Lower lobe of right lung (tissue), 2 donors: Measurements from ENCODE around the gene RNF181. TPM values are rescaled to one million over a fixed set of nuclear protein-coding genes. Genes with fewer than 3 reads are reported as not detected.
"Not testable (repeated sequence)": the region's sequence is repeated elsewhere in the genome, so short reads cannot be mapped to it uniquely, and the experiment has no call there.

Experiments
- ATAC-seq, 2 donors: fragments of 200-7000 bp; cut with Tn5 transposase; one replicate each; pipeline ENCODE4 v1.9.1; 2020 to 2022; ENCODE audit warnings: mild to moderate bottlenecking in 2 of 2, moderate library complexity in 2 of 2
- DNase-seq: peaks from one replicate; pipeline ENCODE4 v3.0.0-alpha.2; 2020
- H3K27ac ChIP-seq: fragments of 200-600 bp; one replicate; pipeline ENCODE4 v1.8.0; 2022
- H3K27me3 ChIP-seq: fragments of 200-600 bp; one replicate; pipeline ENCODE4 v1.8.0; 2022; ENCODE audit warnings: low read depth
- H3K36me3 ChIP-seq: fragments of 200-600 bp; one replicate; pipeline ENCODE4 v1.8.0; 2022; ENCODE audit warnings: mild to moderate bottlenecking
- H3K4me1 ChIP-seq: fragments of 200-600 bp; one replicate; pipeline ENCODE4 v1.8.0; 2022
- H3K4me3 ChIP-seq: fragments of 200-600 bp; one replicate; pipeline ENCODE4 v1.8.0; 2022; ENCODE audit warnings: mild to moderate bottlenecking
- H3K9me3 ChIP-seq: fragments of 200-600 bp; one replicate; pipeline ENCODE4 v1.8.0; 2022
- intact Hi-C: fragments of 100-400 bp; cut with DNase I; formaldehyde crosslinking; loops from one replicate; pipeline ENCODE4 v1.11.0; 2022
- total RNA-seq: library from RNA; stranded (reverse); fragmentation: NEBNext Ultra II Directional; extraction: Animal tissue kit (Norgen Biotek cat#: 25700); gene quantifications from one replicate; pipeline ENCODE4 v1.2.1, GENCODE V29; 2021
- TF ChIP-seq, protein P1 (sequence below): fragments of 200-600 bp; IDR thresholded peaks from one replicate; pipeline ENCODE4 v1.8.0; 2022; ENCODE audit warnings: antibody characterized with exemption, mild to moderate bottlenecking
- donor health status: DM: no; HTN: yes; CAD: no; lungs with severe emphysema.

Gene RNF181
- total RNA-seq, 1 donor from 2014 or later, result 89.8 TPM

DNA sequence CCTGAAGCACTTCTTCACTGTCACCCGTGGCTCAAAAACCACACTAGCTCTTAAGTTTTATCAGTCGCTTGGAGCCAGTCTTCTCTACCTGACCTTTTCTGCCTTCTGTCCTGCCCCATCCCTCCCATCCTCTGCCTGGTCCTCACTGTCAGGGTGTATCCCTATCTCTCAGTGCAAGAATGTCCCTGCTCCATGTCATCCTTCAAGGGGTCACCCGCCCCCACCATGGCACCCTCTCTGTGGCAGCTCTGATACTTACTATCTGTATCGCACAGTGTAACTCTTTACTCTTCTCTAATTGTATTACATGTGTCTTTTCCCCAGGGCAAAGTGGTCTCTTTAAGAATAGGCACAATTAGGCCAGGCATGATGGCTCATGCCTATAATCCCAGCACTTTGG, 6.9 kb upstream of the RNF181 start:
- no peak for DNase-seq
- intact Hi-C loops, result no loop called here
- Histone ChIP-seq H3K4me1 (peaks cover 96% of the 10 kb centered on the region), H3K27me3 (no peaks in the 10 kb centered on the region), H3K4me3 (no peak overlapping the region), H3K27ac (peak overlapping the region; percentile 95), H3K36me3 (no peaks in the 10 kb centered on the region), H3K9me3 (no peaks in the 10 kb centered on the region)
- no peak for ATAC-seq
- TF ChIP-seq, protein P1, sequence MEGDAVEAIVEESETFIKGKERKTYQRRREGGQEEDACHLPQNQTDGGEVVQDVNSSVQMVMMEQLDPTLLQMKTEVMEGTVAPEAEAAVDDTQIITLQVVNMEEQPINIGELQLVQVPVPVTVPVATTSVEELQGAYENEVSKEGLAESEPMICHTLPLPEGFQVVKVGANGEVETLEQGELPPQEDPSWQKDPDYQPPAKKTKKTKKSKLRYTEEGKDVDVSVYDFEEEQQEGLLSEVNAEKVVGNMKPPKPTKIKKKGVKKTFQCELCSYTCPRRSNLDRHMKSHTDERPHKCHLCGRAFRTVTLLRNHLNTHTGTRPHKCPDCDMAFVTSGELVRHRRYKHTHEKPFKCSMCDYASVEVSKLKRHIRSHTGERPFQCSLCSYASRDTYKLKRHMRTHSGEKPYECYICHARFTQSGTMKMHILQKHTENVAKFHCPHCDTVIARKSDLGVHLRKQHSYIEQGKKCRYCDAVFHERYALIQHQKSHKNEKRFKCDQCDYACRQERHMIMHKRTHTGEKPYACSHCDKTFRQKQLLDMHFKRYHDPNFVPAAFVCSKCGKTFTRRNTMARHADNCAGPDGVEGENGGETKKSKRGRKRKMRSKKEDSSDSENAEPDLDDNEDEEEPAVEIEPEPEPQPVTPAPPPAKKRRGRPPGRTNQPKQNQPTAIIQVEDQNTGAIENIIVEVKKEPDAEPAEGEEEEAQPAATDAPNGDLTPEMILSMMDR, result no peak

DNA sequence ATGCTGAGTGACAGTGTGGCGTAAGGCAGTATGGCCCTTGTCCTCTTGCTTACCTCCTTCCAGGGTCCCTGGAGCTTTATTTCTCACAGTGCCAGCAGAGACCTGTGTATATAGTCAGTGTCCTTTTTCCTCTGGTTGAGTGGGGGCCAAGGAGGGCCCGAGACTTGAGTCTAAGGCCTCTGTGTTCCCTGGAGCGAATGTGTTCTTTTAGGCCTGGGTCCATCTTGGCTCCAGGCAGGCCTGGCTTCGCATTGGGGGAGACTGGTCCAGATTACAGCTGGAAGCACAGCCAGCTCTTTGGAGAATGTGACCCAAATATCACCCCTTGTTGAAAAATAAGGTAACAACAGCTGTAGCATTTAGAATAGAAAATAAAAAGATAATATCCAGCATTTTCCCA, 6.4 kb upstream of the RNF181 start:
- H3K9me3 ChIP-seq, result no peaks in the 10 kb centered on the region
- ATAC-seq (no peak), DNase-seq (no peak)
- H3K27ac ChIP-seq, result peak overlapping the region; percentile 95
- H3K36me3 ChIP-seq, result no peaks in the 10 kb centered on the region
- TF ChIP-seq, protein P1, result no peak
- intact Hi-C loops, result no loop called here
- no peak overlapping the region for H3K4me3 ChIP-seq
- no peaks in the 10 kb centered on the region for H3K27me3 ChIP-seq
- H3K4me1 ChIP-seq, result peaks cover 97% of the 10 kb centered on the region

DNA sequence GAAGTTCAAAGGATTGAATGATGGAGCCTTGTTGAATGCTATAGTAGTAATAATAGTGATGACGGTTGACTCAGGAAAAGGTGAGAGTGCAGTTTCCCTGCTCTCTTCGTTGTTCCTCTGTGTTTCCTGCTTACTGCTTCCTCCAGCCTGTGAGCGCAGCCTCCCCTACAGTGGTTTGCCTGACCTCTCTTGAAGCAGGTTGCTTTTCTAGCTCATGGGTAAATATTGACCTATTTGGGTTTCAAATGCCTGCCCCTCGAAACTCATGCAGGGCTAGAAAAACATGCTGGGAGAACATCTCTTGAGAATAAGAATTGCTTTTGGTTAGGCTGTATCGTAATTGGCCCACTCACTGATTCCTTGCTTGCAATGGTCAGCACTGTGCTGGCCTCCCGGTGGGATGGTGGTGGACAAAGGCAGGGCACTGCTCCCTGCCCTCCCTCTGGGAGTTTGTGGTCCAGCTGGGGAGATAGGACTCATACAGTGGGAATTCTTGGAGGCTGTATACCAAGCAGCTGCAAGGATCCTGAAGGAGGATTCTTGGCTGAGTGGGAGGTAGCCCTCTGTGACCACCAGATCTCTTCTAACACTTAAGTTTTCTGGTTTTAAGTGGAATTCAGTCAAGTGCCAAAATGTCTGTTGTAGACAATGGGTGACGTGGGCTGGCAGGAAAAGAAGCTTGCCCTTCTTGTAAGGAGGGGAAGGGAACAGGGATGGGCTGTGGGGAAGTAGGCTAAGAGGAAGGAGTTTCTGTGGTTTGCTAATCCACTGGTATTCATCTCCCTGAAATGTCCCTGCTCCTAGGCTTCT, 5.4 kb upstream of the RNF181 start:
- peak overlapping the region; percentile 10 for H3K4me3 ChIP-seq
- peak; percentile 72 to 77 for ATAC-seq

DNA sequence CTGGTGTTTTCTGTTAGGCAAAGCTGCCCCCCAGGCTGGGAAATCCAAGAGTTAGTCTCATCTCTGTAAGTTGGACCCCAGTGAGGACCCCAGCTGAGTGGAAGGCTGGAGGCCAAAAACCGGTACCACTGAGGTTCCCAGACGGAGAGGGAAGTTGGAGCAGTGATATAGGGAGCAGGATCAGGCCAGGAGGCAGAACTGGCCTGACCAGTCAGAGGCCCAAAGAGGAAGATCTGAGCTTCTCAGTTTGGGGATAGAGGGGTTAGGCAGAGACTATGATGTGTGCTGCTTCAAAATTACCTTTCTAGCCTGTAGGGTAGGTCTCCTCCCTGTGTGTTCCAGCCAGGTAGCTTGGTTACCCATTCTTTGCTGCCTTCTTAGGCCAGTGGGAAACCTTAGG, 4.6 kb upstream of the RNF181 start:
- Histone ChIP-seq H3K27ac (peak overlapping the region; percentile 95), H3K4me3 (no peak overlapping the region), H3K9me3 (no peaks in the 10 kb centered on the region), H3K27me3 (no peaks in the 10 kb centered on the region), H3K36me3 (no peaks in the 10 kb centered on the region), H3K4me1 (peaks cover 90% of the 10 kb centered on the region)
- intact Hi-C loops, result no loop called here
- DNase-seq (no peak), ATAC-seq (no peak)
- TF ChIP-seq, protein P1, result no peak

More for the DNA sequence above, 5.4 kb upstream of the RNF181 start:
- H3K36me3 ChIP-seq, result no peaks in the 10 kb centered on the region
- intact Hi-C loops, result no loop called here
- TF ChIP-seq, protein P1, result no peak
- H3K9me3 ChIP-seq, result no peaks in the 10 kb centered on the region
- H3K27ac ChIP-seq, result peak overlapping the region; percentile 95
- H3K4me1 ChIP-seq, result peaks cover 98% of the 10 kb centered on the region
- peak; percentile 72 for DNase-seq
- H3K27me3 ChIP-seq, result no peaks in the 10 kb centered on the region

DNA sequence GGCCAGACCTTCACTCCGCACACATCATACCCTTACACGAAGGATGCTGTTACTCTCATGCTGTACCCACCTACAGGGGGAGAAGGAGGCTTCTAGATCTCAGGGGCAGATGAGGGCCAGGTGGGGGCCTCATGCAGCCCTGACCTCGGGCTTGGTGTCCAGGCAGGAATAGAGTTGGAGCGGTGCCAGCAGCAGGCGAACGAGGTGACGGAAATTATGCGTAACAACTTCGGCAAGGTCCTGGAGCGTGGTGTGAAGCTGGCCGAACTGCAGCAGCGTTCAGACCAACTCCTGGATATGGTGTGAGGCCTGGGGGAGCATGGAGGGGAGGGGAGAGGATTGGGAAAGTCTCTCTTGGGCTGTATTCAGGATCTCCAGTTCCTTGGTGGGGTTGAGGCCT, 4.0 kb upstream of the RNF181 start:
- ATAC-seq (no peak), DNase-seq (no peak)
- Histone ChIP-seq H3K4me3 (no peak overlapping the region), H3K36me3 (peaks cover 1% of the 10 kb centered on the region), H3K4me1 (peaks cover 89% of the 10 kb centered on the region), H3K9me3 (no peaks in the 10 kb centered on the region), H3K27me3 (no peaks in the 10 kb centered on the region), H3K27ac (peak overlapping the region; percentile 95)
- TF ChIP-seq, protein P1, result no peak
- intact Hi-C loops, result no loop called here

DNA sequence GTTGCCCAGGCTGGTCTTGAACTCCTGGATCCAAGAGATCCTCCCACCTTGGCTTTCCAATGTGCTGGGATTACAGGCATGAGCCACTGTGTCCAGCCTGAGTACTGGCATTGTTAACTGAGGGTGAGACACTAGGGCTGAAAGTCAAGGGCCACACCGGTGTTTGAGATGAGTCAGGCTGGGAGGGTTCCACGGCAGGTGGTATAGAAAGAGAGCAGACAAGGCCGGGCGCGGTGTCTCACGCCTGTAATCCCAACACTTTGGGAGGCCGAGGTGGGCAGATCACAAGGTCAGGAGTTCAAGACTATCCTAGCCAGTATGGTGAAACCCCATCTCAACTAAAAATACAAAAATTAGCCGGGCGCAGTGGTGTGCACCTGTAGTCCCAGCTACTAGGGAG, 3.2 kb upstream of the RNF181 start:
- peak overlapping the region; percentile 95 for H3K27ac ChIP-seq
- intact Hi-C loops, result not testable (repeated sequence)

More for the DNA sequence above, 3.2 kb upstream of the RNF181 start:
- ATAC-seq, DNase-seq, H3K36me3 ChIP-seq, H3K27me3 ChIP-seq, H3K9me3 ChIP-seq, H3K4me3 ChIP-seq: not testable (repeated sequence)
- peaks cover 89% of the 10 kb centered on the region for H3K4me1 ChIP-seq
